Keratinocyte (primary cell): ENCODE measurements around the gene ERC2.

Source experiments
- EZH2 ChIP-seq: IDR thresholded peaks from one replicate; pipeline ENCODE4 v1.6.1; 2012; ENCODE audit warnings: inconsistent platforms, mild to moderate bottlenecking, low read length, moderate library complexity
- TF ChIP-seq, protein P1 (sequence below), 3 experiments: IDR thresholded peaks in 1 of 3; conservative IDR thresholded peaks in 1 of 3; optimal IDR thresholded peaks in 1 of 3; 2 replicates in 2 of 3; 3 replicates in 1 of 3; pipeline versions ENCODE3 to v1.5.1; 2011; ENCODE audit warnings: low read length in 3 of 3, mild to moderate bottlenecking in 3 of 3, moderate library complexity in 2 of 3, control low read depth in 1 of 3, inconsistent platforms in 1 of 3; ENCODE audit not compliant: insufficient read depth in 2 of 3; ENCODE audit errors: extremely low read depth in 1 of 3

DNA sequence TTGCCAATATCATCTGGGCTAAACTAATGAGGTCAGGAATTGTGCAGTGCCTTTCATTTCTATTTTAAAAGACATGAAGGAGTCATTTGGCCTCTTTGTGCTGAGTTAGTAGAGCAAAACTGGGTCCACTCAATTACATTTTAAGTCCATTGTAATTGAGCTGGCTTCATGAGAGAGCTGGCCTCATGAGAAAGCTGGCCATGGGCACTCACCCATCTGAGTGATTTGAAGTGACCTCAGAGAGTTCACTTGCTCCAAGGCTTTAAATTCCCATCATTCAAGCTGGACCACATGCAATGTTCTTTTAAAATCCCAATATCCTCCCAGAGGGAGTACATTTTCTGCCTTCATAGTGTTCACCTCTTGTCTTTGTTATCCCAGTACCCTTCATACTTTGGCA, 645.3 kb downstream of the ERC2 start:
- TF ChIP-seq EZH2 = no peak
- TF ChIP-seq, protein P1, sequence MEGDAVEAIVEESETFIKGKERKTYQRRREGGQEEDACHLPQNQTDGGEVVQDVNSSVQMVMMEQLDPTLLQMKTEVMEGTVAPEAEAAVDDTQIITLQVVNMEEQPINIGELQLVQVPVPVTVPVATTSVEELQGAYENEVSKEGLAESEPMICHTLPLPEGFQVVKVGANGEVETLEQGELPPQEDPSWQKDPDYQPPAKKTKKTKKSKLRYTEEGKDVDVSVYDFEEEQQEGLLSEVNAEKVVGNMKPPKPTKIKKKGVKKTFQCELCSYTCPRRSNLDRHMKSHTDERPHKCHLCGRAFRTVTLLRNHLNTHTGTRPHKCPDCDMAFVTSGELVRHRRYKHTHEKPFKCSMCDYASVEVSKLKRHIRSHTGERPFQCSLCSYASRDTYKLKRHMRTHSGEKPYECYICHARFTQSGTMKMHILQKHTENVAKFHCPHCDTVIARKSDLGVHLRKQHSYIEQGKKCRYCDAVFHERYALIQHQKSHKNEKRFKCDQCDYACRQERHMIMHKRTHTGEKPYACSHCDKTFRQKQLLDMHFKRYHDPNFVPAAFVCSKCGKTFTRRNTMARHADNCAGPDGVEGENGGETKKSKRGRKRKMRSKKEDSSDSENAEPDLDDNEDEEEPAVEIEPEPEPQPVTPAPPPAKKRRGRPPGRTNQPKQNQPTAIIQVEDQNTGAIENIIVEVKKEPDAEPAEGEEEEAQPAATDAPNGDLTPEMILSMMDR (optimal IDR thresholded peaks at IDR 0.05 in 1 of 3, IDR thresholded peaks at IDR 0.05 in 1 of 3, conservative IDR thresholded peaks at IDR 0.05 in 1 of 3; ENCODE audit: extremely low read depth in 1 of 3, insufficient read depth in 2 of 3, low read length in 3 of 3) = no peak
